Measurements from ENCODE around the gene POLR2E.
A peak's percentile ranks its signal among the peaks of the same experiment; 100 is the strongest.

The POLR2E gene

GRCh38 chr19:1098177-1099051 is 3.2 kb upstream of the POLR2E start:
- no peak for DNase-seq

GRCh38 chr19:1097810-1098176 is 2.6 kb upstream of the POLR2E start:
- DNase-seq = no peak

GRCh38 chr19:1094655-1094977 is 559 bp downstream of the POLR2E start:
- DNase-seq = no peak

GRCh38 chr19:1093811-1094553 is 1.2 kb downstream of the POLR2E start:
- DNase-seq = no peak

GRCh38 chr19:1093330-1093729 is 1.8 kb downstream of the POLR2E start:
- no peak for DNase-seq

- no peak for DNase-seq
These were observed 3.5 kb downstream of the POLR2E start for GRCh38 chr19:1091544-1092175.

- no peak for DNase-seq
These were observed 4.2 kb downstream of the POLR2E start for GRCh38 chr19:1090731-1091543.

GRCh38 chr19:1089891-1090290 is 5.3 kb downstream of the POLR2E start:
- DNase-seq = no peak

GRCh38 chr19:1089126-1089771 is 5.9 kb downstream of the POLR2E start:
- DNase-seq = no peak

GRCh38 chr19:1088416-1089010 is 6.7 kb downstream of the POLR2E start:
- no peak for DNase-seq

- peak in 17 of 51 donors; percentile 9 to 50 (median 22) for DNase-seq
These were observed 7.3 kb downstream of the POLR2E start for GRCh38 chr19:1087813-1088415.

GRCh38 chr19:1086613-1087012 is 8.6 kb downstream of the POLR2E start:
- no peak for DNase-seq

- DNase-seq = no peak
These were observed 9.3 kb downstream of the POLR2E start for GRCh38 chr19:1085676-1086442.

- no peak for DNase-seq
These were observed 10.0 kb downstream of the POLR2E start for GRCh38 chr19:1085053-1085658.

- DNase-seq = no peak
These were observed 10.9 kb downstream of the POLR2E start for GRCh38 chr19:1084024-1084868.

- DNase-seq = no peak
These were observed 12.0 kb downstream of the POLR2E start for GRCh38 chr19:1082928-1083816.

All from hypothalamus (tissue), 51 donors.